Measurements from ENCODE around the gene PPM1H. TPM values are rescaled to one million over a fixed set of nuclear protein-coding genes. Genes with fewer than 3 reads are reported as not detected.
"Not testable (repeated sequence)": the region's sequence is repeated elsewhere in the genome, so short reads cannot be mapped to it uniquely, and the experiment has no call there.

The PPM1H gene
- polyA plus RNA-seq, 1 donor = 20.0 TPM

DNA sequence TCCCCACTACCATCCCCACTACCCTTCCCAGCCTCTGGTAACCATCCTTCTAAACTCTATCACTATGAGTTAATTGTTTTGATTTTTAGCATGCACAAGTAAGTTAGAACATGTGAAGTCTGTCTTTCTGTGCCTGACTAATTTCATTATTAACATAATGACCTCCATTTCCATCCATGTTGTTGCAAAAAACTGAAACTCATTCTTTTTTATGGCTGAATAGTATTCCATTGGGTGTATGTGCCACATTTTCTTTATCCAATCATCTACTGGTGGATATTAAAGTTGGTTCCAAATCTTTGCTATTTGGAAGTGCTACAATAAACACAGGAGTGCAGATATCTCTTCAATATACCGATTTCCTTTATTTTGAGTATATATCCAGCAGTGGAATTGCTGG is 13.2 kb upstream of the PPM1H start:
- peaks cover 2% of the 10 kb centered on the region for H3K27me3 ChIP-seq (ENCODE audit: control insufficient read depth, insufficient read depth, low read length)
- H3K36me3 ChIP-seq (ENCODE audit: control insufficient read depth, insufficient read depth, low read length) = no peaks in the 10 kb centered on the region
- no peak for DNase-seq
- no peaks in the 10 kb centered on the region for H3K4me1 ChIP-seq (ENCODE audit: control insufficient read depth, insufficient read depth, low read length)
- H3K4me3 ChIP-seq (ENCODE audit: low read length) = no peak overlapping the region
- WGBS (ENCODE audit: insufficient coverage, low lambda C conversion rate) = no CpG with 5 or more reads among the region's 1 CpG
- H3K27ac ChIP-seq (ENCODE audit: low read length) = no peak overlapping the region
- H3K9me3 ChIP-seq (ENCODE audit: control insufficient read depth, low read depth, low read length) = peaks cover 2% of the 10 kb centered on the region

DNA sequence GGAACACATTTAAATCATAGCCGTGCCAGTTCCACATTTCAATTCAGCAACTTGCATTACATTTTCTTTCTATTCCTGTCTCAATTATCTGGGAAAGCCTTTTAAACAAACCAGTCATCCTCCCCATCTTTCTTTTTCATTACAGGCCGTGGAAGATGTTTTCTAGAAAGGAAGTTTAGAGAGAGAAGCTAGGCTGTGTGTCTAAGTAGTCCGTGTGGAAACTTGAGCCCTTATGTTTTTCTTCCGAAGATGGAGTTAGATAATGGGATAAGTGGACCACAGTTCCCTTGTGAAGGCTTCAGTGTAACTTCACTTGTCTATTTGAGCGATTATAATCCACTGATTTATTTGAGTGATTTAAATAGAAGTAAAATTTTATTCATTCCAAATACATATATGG is 12.4 kb upstream of the PPM1H start:
- Histone ChIP-seq H3K9me3 (ENCODE audit: control insufficient read depth, low read depth, low read length) (peaks cover 2% of the 10 kb centered on the region), H3K27me3 (ENCODE audit: control insufficient read depth, insufficient read depth, low read length) (peaks cover 2% of the 10 kb centered on the region), H3K4me3 (ENCODE audit: low read length) (no peak overlapping the region), H3K27ac (ENCODE audit: low read length) (no peak overlapping the region), H3K36me3 (ENCODE audit: control insufficient read depth, insufficient read depth, low read length) (no peaks in the 10 kb centered on the region), H3K4me1 (ENCODE audit: control insufficient read depth, insufficient read depth, low read length) (no peaks in the 10 kb centered on the region)
- 20% methylated on average over 1 of the region's 5 CpGs for WGBS (ENCODE audit: insufficient coverage, low lambda C conversion rate)
- no peak for DNase-seq

DNA sequence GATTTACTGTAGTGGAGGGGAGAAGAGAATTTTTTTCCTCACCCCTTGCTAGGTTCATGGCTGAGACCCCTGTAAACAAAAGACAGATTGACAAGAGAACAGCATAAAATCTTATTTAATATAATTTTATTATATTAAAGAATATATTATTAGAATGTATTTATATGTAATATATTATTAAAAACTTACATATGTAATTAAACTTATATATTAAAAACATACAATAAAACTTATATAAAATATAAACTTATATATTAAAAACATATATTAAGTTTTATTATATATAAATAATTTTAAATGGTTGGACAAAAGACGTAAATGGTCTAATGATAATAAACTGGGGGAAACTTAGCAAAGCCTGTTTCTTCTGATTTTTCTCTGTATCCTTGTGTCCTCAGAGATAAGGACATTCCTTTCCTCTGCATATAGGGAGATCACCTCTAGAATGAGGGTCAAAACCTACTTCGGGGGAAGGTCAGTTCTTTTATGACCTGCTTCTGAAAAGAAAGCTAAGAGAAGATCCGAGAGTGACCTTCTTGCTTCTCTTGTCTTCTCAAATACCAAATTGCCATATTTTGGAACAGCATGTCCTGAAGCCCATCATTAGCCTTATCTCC is 8.9 kb upstream of the PPM1H start:
- DNase-seq = no peak
- WGBS (ENCODE audit: insufficient coverage, low lambda C conversion rate) = 100% methylated on average over 1 of the region's 3 CpGs

DNA sequence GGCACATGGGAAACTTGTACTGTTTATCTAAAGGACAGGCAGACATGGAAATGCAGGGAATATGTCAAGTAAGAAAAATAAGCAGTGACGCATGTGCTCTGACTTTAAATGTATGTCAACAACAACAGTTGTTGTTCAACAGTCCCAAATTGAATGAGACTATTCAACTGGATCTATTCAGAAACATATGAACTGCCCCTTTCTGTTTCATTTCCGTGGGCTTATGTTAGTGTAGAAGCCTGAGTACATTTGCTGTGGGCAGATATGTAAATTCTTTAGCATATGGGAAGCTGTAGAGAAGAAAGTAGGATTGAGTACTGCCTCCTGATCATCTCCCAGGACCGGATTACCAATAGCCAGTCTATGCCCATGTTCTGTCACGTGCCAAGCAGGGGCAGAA is 7.4 kb upstream of the PPM1H start:
- not testable (repeated sequence) for H3K36me3 ChIP-seq (ENCODE audit: control insufficient read depth, insufficient read depth, low read length); H3K27ac ChIP-seq (ENCODE audit: low read length); H3K4me1 ChIP-seq (ENCODE audit: control insufficient read depth, insufficient read depth, low read length); H3K27me3 ChIP-seq (ENCODE audit: control insufficient read depth, insufficient read depth, low read length); H3K4me3 ChIP-seq (ENCODE audit: low read length); H3K9me3 ChIP-seq (ENCODE audit: control insufficient read depth, low read depth, low read length); DNase-seq
- no CpG with 5 or more reads among the region's 4 CpGs for WGBS (ENCODE audit: insufficient coverage, low lambda C conversion rate)

More for the DNA sequence above, 8.9 kb upstream of the PPM1H start:
- Histone ChIP-seq H3K4me3 (ENCODE audit: low read length) (no peak overlapping the region), H3K27ac (ENCODE audit: low read length) (no peak overlapping the region), H3K4me1 (ENCODE audit: control insufficient read depth, insufficient read depth, low read length) (no peaks in the 10 kb centered on the region), H3K9me3 (ENCODE audit: control insufficient read depth, low read depth, low read length) (no peaks in the 10 kb centered on the region), H3K36me3 (ENCODE audit: control insufficient read depth, insufficient read depth, low read length) (no peaks in the 10 kb centered on the region), H3K27me3 (ENCODE audit: control insufficient read depth, insufficient read depth, low read length) (peaks cover 2% of the 10 kb centered on the region)

DNA sequence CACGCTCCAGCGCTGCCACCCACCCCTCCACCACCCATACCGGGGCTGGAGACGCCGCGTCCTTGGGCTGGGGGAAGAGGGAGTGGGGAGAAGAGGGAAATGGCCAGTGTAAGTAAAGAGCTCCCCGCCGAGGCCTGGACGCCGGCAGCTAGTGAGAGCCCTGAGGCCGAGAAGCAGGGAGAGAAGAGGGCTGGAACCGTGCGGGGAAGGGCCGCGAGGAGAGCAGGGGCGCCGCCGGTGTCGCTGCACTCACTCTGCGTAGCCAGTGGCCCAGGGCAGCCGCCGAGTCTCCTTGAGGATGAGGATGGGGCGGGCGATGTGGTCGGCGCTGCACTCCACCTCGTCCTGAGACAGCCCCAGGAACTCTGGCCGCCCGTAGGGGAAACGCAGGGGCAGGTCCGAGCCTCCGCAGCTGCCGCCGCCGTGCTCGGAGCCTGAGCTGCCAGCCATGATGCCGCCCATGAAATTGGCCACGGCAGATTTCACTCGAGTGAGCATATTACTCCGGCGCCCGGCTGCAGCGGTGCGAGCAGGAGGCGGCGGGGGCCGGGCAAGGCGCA is 631 bp downstream of the PPM1H start:
- Histone ChIP-seq H3K36me3 (ENCODE audit: control insufficient read depth, insufficient read depth, low read length) (no peaks in the 10 kb centered on the region), H3K27me3 (ENCODE audit: control insufficient read depth, insufficient read depth, low read length) (peaks cover 15% of the 10 kb centered on the region), H3K4me1 (ENCODE audit: control insufficient read depth, insufficient read depth, low read length) (peaks cover 9% of the 10 kb centered on the region), H3K9me3 (ENCODE audit: control insufficient read depth, low read depth, low read length) (no peaks in the 10 kb centered on the region), H3K27ac (ENCODE audit: low read length) (peak overlapping the region; percentile 29), H3K4me3 (ENCODE audit: low read length) (peak overlapping the region; percentile 89)
- peak in 1 of 2 donors; percentile 67 for DNase-seq
- no CpG with 5 or more reads among the region's 48 CpGs for WGBS (ENCODE audit: insufficient coverage, low lambda C conversion rate)

DNA sequence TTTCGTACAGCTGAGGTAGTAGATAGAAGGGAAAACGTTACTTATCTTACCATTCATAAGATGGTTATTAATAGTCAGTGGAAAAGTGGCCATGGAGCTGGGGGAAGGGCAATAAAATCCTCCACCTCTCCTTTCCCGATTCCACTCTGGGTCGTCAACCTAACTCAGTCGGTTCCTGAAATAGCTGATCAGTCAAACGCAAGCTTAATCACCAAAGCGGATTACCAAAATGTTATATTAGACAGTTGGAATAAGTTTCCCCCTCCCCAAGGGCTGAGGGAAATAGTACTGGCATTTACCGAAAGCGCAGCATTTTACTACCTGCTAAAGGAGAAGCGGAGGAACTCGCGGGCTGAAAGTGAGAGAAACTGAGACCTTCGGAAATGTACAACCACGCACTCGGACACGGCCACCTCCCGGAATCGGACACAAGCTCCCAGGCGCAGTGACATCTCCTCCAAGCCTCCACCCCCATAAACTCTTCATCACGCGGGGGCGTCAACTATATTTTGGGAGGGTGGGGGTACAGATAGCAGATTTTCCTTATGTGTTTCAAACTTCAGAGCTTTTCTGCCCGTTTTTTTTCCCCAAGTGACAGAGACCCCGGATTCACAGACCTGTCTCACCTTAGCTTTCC is 1.2 kb downstream of the PPM1H start:
- peak in 1 of 2 donors; percentile 62 for DNase-seq
- WGBS (ENCODE audit: insufficient coverage, low lambda C conversion rate) = 0% methylated on average over 6 of the region's 24 CpGs
- Histone ChIP-seq H3K9me3 (ENCODE audit: control insufficient read depth, low read depth, low read length) (no peaks in the 10 kb centered on the region), H3K4me1 (ENCODE audit: control insufficient read depth, insufficient read depth, low read length) (peaks cover 9% of the 10 kb centered on the region), H3K27ac (ENCODE audit: low read length) (peak overlapping the region; percentile 29), H3K27me3 (ENCODE audit: control insufficient read depth, insufficient read depth, low read length) (peaks cover 15% of the 10 kb centered on the region), H3K36me3 (ENCODE audit: control insufficient read depth, insufficient read depth, low read length) (no peaks in the 10 kb centered on the region), H3K4me3 (ENCODE audit: low read length) (peak overlapping the region; percentile 89)

DNA sequence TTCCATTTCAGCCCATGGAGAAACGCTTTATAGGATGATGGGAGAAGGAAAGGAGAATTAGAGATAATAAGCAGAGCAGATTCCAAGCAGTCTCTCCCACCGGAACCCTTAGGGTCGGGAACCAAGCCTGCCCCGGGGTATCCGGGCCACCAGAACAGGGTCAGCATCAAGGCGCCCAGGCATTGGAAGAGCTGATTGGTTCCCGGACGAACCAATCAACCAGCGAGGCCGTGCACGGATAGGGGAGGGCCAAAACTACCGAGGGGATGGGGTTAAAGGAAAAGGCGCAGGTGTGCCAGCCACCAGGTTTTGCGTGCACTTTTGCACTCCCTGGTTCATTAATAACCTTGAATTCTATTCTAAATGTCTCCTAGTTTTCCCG is 1.7 kb downstream of the PPM1H start:
- 0% methylated on average over 3 of the region's 15 CpGs for WGBS (ENCODE audit: insufficient coverage, low lambda C conversion rate)
- Histone ChIP-seq H3K36me3 (ENCODE audit: control insufficient read depth, insufficient read depth, low read length) (no peaks in the 10 kb centered on the region), H3K4me3 (ENCODE audit: low read length) (peak overlapping the region; percentile 89), H3K27me3 (ENCODE audit: control insufficient read depth, insufficient read depth, low read length) (peaks cover 15% of the 10 kb centered on the region), H3K9me3 (ENCODE audit: control insufficient read depth, low read depth, low read length) (no peaks in the 10 kb centered on the region), H3K27ac (ENCODE audit: low read length) (no peak overlapping the region), H3K4me1 (ENCODE audit: control insufficient read depth, insufficient read depth, low read length) (peaks cover 9% of the 10 kb centered on the region)
- peak in 1 of 2 donors; percentile 55 for DNase-seq

DNA sequence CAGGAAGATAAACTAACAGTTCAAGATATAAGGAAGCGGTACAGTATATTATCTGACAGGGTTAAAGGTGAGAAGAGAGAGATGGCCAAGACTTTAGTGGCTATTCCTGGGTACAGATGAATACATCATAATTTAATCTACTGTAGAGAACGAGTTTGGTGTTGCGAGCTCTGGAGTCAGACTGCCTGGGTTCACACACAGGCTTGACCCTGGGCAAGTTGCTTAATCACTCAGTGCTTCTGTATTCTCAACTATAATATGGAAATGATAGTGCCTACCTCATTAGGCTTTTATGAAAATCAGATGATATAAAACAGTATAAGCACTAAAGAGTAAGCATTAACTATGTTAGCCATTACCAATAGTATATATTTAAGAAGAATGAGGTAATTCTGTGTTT is 3.5 kb downstream of the PPM1H start:
- Histone ChIP-seq H3K27me3 (ENCODE audit: control insufficient read depth, insufficient read depth, low read length) (peaks cover 15% of the 10 kb centered on the region), H3K4me3 (ENCODE audit: low read length) (no peak overlapping the region), H3K4me1 (ENCODE audit: control insufficient read depth, insufficient read depth, low read length) (peaks cover 9% of the 10 kb centered on the region), H3K9me3 (ENCODE audit: control insufficient read depth, low read depth, low read length) (no peaks in the 10 kb centered on the region), H3K36me3 (ENCODE audit: control insufficient read depth, insufficient read depth, low read length) (no peaks in the 10 kb centered on the region), H3K27ac (ENCODE audit: low read length) (no peak overlapping the region)
- WGBS (ENCODE audit: insufficient coverage, low lambda C conversion rate) = 29% methylated on average over 1 of the region's 3 CpGs
- no peak for DNase-seq

DNA sequence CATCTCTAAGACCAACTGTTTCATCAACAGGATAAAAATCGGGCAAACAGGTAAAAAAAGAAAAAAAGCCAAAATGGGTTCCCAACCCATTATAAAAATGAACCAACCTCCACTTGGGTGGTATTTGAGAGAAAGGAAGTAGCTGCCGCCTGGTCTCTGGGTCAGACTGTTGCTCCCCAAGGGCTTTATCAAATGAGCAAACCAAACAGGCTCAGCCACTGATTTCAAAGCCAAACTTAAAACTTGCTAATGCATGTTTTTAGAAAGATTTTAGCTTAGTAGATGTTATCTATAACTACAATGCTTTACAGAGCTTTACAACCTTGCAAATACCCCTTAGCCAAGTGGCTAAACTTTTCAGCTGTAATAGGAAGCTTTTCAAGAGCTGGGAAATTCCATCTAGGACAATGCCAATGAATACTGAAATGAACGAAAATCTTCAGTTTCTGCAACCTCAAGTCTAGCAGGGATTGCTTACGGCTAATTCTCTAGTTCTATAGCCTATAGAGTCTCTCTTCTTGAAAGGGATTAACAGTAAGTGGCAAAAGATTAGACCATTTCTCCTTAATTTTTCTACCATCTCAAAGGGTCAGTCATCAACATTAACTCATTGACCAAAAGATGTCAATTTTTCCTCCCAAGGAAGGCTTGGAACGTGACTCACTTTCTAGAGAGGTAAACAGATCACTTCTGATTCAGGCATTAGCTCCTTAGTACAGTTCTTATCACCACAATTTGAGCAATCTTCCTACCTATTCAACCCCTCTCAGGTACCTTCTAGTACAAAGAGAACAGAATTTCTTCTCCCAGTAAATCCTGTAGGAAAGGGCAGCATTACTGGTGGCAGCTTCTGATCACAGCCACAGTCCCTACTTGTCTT is 4.2 kb downstream of the PPM1H start:
- H3K27ac ChIP-seq (ENCODE audit: low read length) = no peak overlapping the region
- H3K27me3 ChIP-seq (ENCODE audit: control insufficient read depth, insufficient read depth, low read length) = peaks cover 15% of the 10 kb centered on the region
- no peak overlapping the region for H3K4me3 ChIP-seq (ENCODE audit: low read length)
- no peaks in the 10 kb centered on the region for H3K9me3 ChIP-seq (ENCODE audit: control insufficient read depth, low read depth, low read length)
- WGBS (ENCODE audit: insufficient coverage, low lambda C conversion rate) = 40% methylated on average over 3 of the region's 5 CpGs
- DNase-seq = no peak
- H3K36me3 ChIP-seq (ENCODE audit: control insufficient read depth, insufficient read depth, low read length) = no peaks in the 10 kb centered on the region
- peaks cover 9% of the 10 kb centered on the region for H3K4me1 ChIP-seq (ENCODE audit: control insufficient read depth, insufficient read depth, low read length)

DNA sequence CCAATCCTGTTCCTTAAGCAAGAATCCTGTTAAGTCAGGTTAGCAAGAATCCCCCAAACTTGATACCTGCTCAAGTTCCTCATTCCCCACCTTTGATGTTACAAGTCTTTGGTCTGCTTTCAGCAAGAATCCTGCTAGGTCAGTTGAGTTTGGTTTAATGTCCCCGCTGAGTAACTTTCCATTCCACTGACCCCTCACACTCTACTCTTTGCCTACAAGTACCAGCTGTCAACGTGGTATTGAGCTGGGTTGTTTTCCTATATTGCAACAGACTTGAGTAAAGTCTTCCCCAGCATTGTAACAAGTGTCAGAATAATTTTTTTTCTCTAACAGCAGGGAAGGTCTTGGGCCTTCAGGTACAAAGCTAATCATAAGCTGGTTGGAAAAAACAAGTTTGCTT is 6.3 kb downstream of the PPM1H start:
- no peak overlapping the region for H3K27ac ChIP-seq (ENCODE audit: low read length)
- peaks cover 6% of the 10 kb centered on the region for H3K4me1 ChIP-seq (ENCODE audit: control insufficient read depth, insufficient read depth, low read length)
- H3K9me3 ChIP-seq (ENCODE audit: control insufficient read depth, low read depth, low read length) = no peaks in the 10 kb centered on the region
- no CpG with 5 or more reads among the region's 2 CpGs for WGBS (ENCODE audit: insufficient coverage, low lambda C conversion rate)
- no peak for DNase-seq
- H3K27me3 ChIP-seq (ENCODE audit: control insufficient read depth, insufficient read depth, low read length) = peaks cover 8% of the 10 kb centered on the region
- H3K36me3 ChIP-seq (ENCODE audit: control insufficient read depth, insufficient read depth, low read length) = no peaks in the 10 kb centered on the region
- no peak overlapping the region for H3K4me3 ChIP-seq (ENCODE audit: low read length)
